ENCODE measurements around the gene PKIG. TPM values are rescaled to one million over a fixed set of nuclear protein-coding genes. Genes with fewer than 3 reads are reported as not detected.

The PKIG gene
- total RNA-seq, 1 donor from 2014 or later, result 29.5 TPM

DNA sequence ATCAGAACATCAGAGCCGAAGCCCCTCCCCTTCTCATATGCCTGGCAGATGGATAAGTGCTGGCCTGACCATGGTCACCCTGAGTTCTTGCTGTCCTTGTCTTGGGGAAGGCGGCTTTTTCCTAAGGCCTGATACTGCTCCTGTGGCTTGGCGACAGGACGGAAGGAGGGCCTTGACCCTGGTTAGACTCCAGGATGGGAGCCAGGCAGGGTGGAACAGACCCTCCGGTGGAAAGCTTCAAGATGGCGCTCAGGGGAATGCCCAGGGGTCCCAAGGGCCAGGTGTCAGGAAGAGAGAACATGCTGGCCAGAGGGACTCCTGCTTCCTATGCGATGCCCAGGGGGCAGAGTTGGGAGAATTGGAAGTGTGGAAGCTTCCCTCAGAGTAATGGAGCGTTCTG, 39.6 kb downstream of the PKIG start:
- peaks cover 11% of the 10 kb centered on the region for H3K4me1 Mint-ChIP-seq (ENCODE audit: unreplicated experiment)
- H3K9me3 Mint-ChIP-seq (ENCODE audit: unreplicated experiment), result no peaks in the 10 kb centered on the region
- TF ChIP-seq, protein P1, sequence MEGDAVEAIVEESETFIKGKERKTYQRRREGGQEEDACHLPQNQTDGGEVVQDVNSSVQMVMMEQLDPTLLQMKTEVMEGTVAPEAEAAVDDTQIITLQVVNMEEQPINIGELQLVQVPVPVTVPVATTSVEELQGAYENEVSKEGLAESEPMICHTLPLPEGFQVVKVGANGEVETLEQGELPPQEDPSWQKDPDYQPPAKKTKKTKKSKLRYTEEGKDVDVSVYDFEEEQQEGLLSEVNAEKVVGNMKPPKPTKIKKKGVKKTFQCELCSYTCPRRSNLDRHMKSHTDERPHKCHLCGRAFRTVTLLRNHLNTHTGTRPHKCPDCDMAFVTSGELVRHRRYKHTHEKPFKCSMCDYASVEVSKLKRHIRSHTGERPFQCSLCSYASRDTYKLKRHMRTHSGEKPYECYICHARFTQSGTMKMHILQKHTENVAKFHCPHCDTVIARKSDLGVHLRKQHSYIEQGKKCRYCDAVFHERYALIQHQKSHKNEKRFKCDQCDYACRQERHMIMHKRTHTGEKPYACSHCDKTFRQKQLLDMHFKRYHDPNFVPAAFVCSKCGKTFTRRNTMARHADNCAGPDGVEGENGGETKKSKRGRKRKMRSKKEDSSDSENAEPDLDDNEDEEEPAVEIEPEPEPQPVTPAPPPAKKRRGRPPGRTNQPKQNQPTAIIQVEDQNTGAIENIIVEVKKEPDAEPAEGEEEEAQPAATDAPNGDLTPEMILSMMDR (IDR thresholded peaks at IDR 0.05), result no peak
- H3K4me3 Mint-ChIP-seq (ENCODE audit: unreplicated experiment), result no peak overlapping the region
- peaks cover 71% of the 10 kb centered on the region for H3K36me3 Mint-ChIP-seq (ENCODE audit: unreplicated experiment)
- no peak overlapping the region for H3K27ac Mint-ChIP-seq (ENCODE audit: unreplicated experiment)
- no peaks in the 10 kb centered on the region for H3K27me3 Mint-ChIP-seq (ENCODE audit: unreplicated experiment)
- DNase-seq (ENCODE audit: extremely low spot score, unreplicated experiment), result no peak

DNA sequence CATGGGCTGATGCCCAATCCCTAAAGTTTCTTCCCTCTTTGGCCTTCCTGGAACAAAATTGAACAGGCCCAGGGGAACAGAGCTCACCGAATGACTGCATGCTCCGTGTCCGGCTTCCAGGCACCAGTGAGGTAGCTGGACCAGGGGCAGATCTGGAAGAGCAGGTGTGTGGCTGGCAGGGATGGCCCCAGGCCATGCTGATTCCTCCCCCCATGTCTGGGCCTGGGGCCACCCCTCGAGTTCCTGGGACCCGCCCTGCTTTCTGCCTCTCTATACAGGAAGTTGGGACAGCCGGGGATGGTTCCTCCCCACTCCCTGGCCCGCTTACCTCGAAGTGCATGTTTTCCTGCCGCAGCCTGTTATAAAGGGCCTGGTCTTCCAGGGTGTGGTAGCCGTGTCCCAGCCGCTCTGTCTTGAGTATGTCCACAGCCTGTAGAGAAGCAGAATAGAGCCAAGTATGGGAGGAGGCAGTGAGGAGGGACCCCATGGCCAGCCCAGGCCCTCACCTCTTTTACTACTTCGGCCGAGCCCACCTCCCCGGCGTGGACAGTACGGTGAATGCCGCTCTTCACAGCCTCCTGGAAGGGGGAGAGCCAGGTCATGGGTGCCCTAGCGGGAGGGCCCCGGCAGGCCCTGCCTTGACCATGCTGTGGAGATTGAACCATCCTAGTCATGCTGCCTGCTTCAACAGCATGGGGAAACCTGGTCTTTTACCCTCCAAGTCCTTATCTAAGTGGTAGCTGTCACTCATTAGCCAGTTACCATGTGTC, 40.3 kb downstream of the PKIG start:
- Mint-ChIP-seq H3K36me3 (ENCODE audit: unreplicated experiment) (peaks cover 77% of the 10 kb centered on the region), H3K9me3 (ENCODE audit: unreplicated experiment) (no peaks in the 10 kb centered on the region), H3K4me3 (ENCODE audit: unreplicated experiment) (no peak overlapping the region), H3K27me3 (ENCODE audit: unreplicated experiment) (no peaks in the 10 kb centered on the region), H3K4me1 (ENCODE audit: unreplicated experiment) (peaks cover 6% of the 10 kb centered on the region), H3K27ac (ENCODE audit: unreplicated experiment) (no peak overlapping the region)
- TF ChIP-seq, protein P1 (IDR thresholded peaks at IDR 0.05), result no peak
- no peak for DNase-seq (ENCODE audit: extremely low spot score, unreplicated experiment)

DNA sequence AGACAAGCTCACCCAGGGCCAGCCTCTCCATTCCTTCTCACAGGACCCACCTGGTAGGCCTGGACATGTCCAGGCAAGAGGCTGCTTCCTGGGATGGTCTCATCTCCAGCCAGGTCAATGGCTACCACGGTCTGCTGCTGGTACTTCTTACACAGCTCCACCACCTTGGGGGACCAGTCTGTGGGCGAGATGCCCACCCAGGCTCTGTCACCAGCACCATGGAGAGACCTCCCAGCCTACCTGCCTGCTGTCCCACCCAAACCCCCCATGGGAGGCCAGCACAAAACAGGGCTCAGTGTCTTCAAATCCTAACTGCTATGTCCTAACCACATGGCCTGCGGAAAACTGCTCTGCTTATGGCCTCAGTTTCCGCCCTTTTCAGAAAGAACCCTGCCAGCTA, 41.8 kb downstream of the PKIG start:
- H3K9me3 Mint-ChIP-seq (ENCODE audit: unreplicated experiment), result no peaks in the 10 kb centered on the region
- TF ChIP-seq, protein P1 (IDR thresholded peaks at IDR 0.05), result no peak
- no peaks in the 10 kb centered on the region for H3K27me3 Mint-ChIP-seq (ENCODE audit: unreplicated experiment)
- peaks cover 70% of the 10 kb centered on the region for H3K36me3 Mint-ChIP-seq (ENCODE audit: unreplicated experiment)
- no peak overlapping the region for H3K27ac Mint-ChIP-seq (ENCODE audit: unreplicated experiment)
- no peak for DNase-seq (ENCODE audit: extremely low spot score, unreplicated experiment)
- no peak overlapping the region for H3K4me3 Mint-ChIP-seq (ENCODE audit: unreplicated experiment)
- no peaks in the 10 kb centered on the region for H3K4me1 Mint-ChIP-seq (ENCODE audit: unreplicated experiment)

DNA sequence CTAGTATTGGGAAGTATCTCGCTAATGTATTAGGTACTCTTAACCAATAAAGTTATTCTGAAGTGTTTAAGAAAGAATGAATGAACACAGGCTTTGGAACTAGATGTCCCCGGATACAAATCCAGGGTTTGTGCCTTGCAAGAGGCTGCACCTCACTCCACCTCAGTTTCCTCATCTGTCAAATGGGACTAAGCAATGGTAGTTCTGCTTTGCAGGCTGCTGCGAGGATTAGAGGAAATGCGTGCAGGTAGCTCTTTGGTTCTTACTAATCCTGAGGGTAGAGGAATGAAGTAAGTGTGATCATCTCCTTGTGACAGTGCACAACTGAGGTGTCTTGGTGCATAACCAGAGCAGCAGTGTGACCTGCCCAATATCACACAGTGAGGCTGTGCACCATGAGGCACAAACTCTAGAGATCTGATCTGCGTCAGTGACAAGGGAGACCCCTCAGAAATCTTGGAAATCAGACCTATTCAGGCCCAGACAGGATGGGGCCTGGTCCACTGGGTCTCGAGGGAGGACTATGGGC, 42.4 kb downstream of the PKIG start:
- H3K4me3 Mint-ChIP-seq (ENCODE audit: unreplicated experiment), result no peak overlapping the region
- no peak overlapping the region for H3K27ac Mint-ChIP-seq (ENCODE audit: unreplicated experiment)
- H3K36me3 Mint-ChIP-seq (ENCODE audit: unreplicated experiment), result peaks cover 65% of the 10 kb centered on the region
- H3K4me1 Mint-ChIP-seq (ENCODE audit: unreplicated experiment), result no peaks in the 10 kb centered on the region
- TF ChIP-seq, protein P1 (IDR thresholded peaks at IDR 0.05), result no peak
- H3K9me3 Mint-ChIP-seq (ENCODE audit: unreplicated experiment), result no peaks in the 10 kb centered on the region
- DNase-seq (ENCODE audit: extremely low spot score, unreplicated experiment), result no peak
- no peaks in the 10 kb centered on the region for H3K27me3 Mint-ChIP-seq (ENCODE audit: unreplicated experiment)

GRCh38 chr20:44625361-44625760, 43.0 kb downstream of the PKIG start:
- no peaks in the 10 kb centered on the region for H3K27me3 Mint-ChIP-seq (ENCODE audit: unreplicated experiment)
- H3K4me1 Mint-ChIP-seq (ENCODE audit: unreplicated experiment), result no peaks in the 10 kb centered on the region
- H3K9me3 Mint-ChIP-seq (ENCODE audit: unreplicated experiment), result no peaks in the 10 kb centered on the region

More at GRCh38 chr20:44625361-44625760, 43.0 kb downstream of the PKIG start:
- H3K27ac Mint-ChIP-seq (ENCODE audit: unreplicated experiment), result no peak overlapping the region
- TF ChIP-seq, protein P1 (IDR thresholded peaks at IDR 0.05), result no peak
- DNase-seq (ENCODE audit: extremely low spot score, unreplicated experiment), result no peak
- no peak overlapping the region for H3K4me3 Mint-ChIP-seq (ENCODE audit: unreplicated experiment)
- peaks cover 63% of the 10 kb centered on the region for H3K36me3 Mint-ChIP-seq (ENCODE audit: unreplicated experiment)
